Tibial nerve (tissue), 4 donors: ENCODE data around the gene TMEM174. TPM values are rescaled to one million over a fixed set of nuclear protein-coding genes. Genes with fewer than 3 reads are reported as not detected.
"Not testable (repeated sequence)": the region's sequence is repeated elsewhere in the genome, so short reads cannot be mapped to it uniquely, and the experiment has no call there.

Experiments
- DNase-seq, 2 donors: peaks; one replicate each; pipeline ENCODE4 v3.0.0-alpha.2; 2019; ENCODE audit warnings: low spot score in 2 of 2
- H3K27ac ChIP-seq, 4 donors: fragments of 200-600 bp; sonication (generic) in 3 of 4; one replicate each; pipeline ENCODE4 v1.5.1; 2017 to 2019; ENCODE audit warnings: mild to moderate bottlenecking in 1 of 4
- H3K27me3 ChIP-seq, 2 donors: fragments of 200-600 bp; sonication (generic) in 1 of 2; one replicate each; pipeline versions ENCODE4 v1.5.1 to v1.6.0; 2017 to 2019
- H3K36me3 ChIP-seq, 3 donors: fragments of 200-600 bp; sonication (generic); one replicate each; pipeline ENCODE4 v1.5.1; 2018 to 2019
- H3K4me1 ChIP-seq, 4 donors: fragments of 200-600 bp; sonication (generic) in 3 of 4; one replicate each; pipeline ENCODE4 v1.5.1; 2017 to 2019
- H3K4me3 ChIP-seq, 4 donors: fragments of 200-600 bp; sonication (generic) in 3 of 4; one replicate each; pipeline ENCODE4 v1.5.1; 2017 to 2019; ENCODE audit warnings: mild to moderate bottlenecking in 1 of 4, moderate library complexity in 1 of 4
- H3K9me3 ChIP-seq, 4 donors: fragments of 200-600 bp; sonication (generic) in 3 of 4; one replicate each; pipeline ENCODE4 v1.5.1; 2017 to 2019
- EP300 ChIP-seq, 2 donors: sonication (generic); formaldehyde crosslinking; IDR thresholded peaks; one replicate each; pipeline ENCODE4 v1.6.1; 2017; ENCODE audit warnings: antibody characterized with exemption in 2 of 2, mild to moderate bottlenecking in 1 of 2
- POLR2A ChIP-seq, 2 donors: fragments of 450-650 bp; IDR thresholded peaks; one replicate each; pipeline ENCODE4 v1.6.1; 2017; ENCODE audit warnings: antibody characterized with exemption in 2 of 2, mild to moderate bottlenecking in 2 of 2, moderate library complexity in 2 of 2
- WGBS, 2 donors: methylation state at CpG; one replicate each; pipeline ENCODE4 v1.1.5; 2018; 5-methylcytosine and 5-hydroxymethylcytosine counted together
- total RNA-seq, 4 donors: library from RNA; depleted of rRNA; stranded (reverse); fragments of >200 nt; gene quantifications; one replicate each; pipeline ENCODE4 v1.1.0, GENCODE V29; 2016
- TF ChIP-seq, protein P1 (sequence below), 5 experiments: fragments of 200-600 bp in 3 of 5; fragments of 450-650 bp in 2 of 5; sonication (generic) in 3 of 5; IDR thresholded peaks; one replicate each; pipeline ENCODE4 v1.5.1; 2016 to 2019; ENCODE audit warnings: antibody characterized with exemption in 5 of 5, mild to moderate bottlenecking in 3 of 5, moderate library complexity in 2 of 5

Gene TMEM174
- total RNA-seq, 4 donors from 2014 or later, result not detected

DNA sequence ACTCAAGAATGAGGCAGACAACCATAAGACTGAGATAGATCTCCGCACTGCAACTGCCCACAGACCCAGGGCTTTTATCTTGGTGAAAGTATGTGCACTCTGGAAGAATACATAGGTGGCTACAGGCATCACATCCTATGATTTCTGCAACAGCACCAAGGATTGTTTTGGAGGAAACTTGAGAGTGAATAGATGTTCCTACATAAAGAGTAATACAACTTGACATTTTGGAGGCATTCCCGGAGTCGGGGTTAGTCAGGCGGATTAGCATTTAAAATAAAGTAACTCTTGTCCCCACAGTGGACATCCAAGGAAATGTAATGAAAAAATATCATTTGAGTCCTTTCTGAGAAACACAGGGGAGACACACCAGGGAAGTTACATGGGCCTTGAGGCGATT is 26.7 kb downstream of the TMEM174 start:
- TF ChIP-seq, protein P1, sequence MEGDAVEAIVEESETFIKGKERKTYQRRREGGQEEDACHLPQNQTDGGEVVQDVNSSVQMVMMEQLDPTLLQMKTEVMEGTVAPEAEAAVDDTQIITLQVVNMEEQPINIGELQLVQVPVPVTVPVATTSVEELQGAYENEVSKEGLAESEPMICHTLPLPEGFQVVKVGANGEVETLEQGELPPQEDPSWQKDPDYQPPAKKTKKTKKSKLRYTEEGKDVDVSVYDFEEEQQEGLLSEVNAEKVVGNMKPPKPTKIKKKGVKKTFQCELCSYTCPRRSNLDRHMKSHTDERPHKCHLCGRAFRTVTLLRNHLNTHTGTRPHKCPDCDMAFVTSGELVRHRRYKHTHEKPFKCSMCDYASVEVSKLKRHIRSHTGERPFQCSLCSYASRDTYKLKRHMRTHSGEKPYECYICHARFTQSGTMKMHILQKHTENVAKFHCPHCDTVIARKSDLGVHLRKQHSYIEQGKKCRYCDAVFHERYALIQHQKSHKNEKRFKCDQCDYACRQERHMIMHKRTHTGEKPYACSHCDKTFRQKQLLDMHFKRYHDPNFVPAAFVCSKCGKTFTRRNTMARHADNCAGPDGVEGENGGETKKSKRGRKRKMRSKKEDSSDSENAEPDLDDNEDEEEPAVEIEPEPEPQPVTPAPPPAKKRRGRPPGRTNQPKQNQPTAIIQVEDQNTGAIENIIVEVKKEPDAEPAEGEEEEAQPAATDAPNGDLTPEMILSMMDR (IDR thresholded peaks at IDR 0.05), result no peak
- TF ChIP-seq EP300 (IDR thresholded peaks at IDR 0.05), result no peak
- no peak for TF ChIP-seq POLR2A (IDR thresholded peaks at IDR 0.05)
- H3K27me3 ChIP-seq, result peaks cover 0 to 7% of the 10 kb centered on the region in 2 donors
- H3K36me3 ChIP-seq, result no peaks in the 10 kb centered on the region
- no peak overlapping the region for H3K27ac ChIP-seq
- H3K4me1 ChIP-seq, result peaks cover 0 to 6% (median 0%) of the 10 kb centered on the region in 4 donors
- H3K4me3 ChIP-seq, result no peak overlapping the region
- DNase-seq, result no peak
- WGBS, 2 donors, result 82 to 86% methylated on average over 5 of the region's 5 CpGs
- H3K9me3 ChIP-seq, result no peaks in the 10 kb centered on the region

DNA sequence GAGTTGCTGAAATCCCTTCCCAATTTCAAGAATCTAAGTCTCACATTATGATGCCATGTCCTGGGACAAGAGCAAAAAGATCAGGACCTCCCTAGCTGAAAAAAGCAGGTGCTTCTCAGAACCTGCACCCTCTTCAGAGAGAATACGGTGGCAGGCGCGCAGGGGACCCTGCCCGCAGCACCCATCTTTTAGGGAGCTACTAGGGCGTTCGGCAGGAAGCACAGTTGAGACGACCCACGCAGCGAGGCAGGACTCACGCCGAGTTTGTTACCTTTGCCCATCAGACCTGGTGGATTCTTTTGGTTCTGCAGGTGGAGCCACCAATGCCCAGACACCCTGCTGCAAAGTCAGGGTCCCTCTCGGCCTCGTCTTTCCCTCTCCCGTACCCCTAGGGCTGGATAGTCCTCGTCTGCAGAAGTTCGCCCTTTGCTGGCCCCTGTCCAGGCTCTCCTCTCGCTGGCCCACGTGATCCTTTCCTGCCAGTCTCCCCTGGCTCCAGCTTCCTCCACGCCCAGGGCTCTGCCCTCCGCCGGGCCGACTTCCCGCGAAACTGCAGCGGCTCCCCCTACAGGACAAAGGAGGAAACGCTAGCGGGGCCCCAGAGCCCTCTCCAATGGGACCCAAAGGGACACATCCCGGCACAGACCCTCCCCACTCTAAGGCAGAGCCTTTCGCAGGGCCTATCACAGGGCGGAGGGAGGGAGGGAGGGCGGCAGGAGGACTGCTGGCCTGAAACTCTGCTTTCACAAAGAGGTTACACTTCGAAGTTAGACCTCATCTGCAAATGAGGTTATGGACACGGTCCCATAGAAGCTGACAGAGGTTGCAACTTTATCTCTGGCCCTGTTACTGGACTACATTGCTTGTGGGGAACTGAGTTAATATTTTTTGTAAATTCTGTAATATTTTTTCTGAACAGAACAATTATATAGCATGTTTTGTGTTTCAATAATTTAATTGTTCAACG is 28.8 kb downstream of the TMEM174 start:
- Histone ChIP-seq H3K9me3 (no peaks in the 10 kb centered on the region), H3K36me3 (no peaks in the 10 kb centered on the region), H3K27me3 (peaks cover 0 to 12% of the 10 kb centered on the region in 2 donors), H3K4me3 (no peak overlapping the region), H3K4me1 (peaks cover 0 to 6% (median 0%) of the 10 kb centered on the region in 4 donors), H3K27ac (no peak overlapping the region)
- WGBS, 2 donors, result 35 to 37% methylated on average over 33 to 34 of the region's 34 CpGs
- DNase-seq, result peak; percentile 39 to 46
- TF ChIP-seq EP300 (IDR thresholded peaks at IDR 0.05) (no peak), POLR2A (IDR thresholded peaks at IDR 0.05) (no peak)
- TF ChIP-seq, protein P1 (IDR thresholded peaks at IDR 0.05), result peak; percentile 55 to 70 (median 61)

DNA sequence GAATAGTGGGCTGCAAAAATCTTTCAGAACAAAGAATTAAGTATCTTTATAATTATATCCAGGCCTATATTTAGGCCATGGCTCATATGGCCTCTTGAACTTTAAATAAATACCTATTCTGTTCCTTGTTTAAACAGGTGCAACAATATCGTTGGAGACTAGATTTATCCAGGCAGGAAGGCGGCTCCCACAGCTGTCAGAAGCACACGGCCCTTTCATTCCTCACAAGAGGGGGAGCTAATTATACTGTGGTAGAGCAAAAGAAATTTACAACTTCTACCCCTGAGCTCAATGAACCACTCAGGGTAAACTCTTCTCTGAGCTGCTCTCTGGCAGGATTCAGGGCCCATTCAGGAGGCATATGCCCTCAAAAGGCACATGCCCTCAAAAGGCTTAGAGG is 31.3 kb downstream of the TMEM174 start:
- Histone ChIP-seq H3K4me1 (peaks cover 0 to 6% (median 0%) of the 10 kb centered on the region in 4 donors), H3K4me3 (no peak overlapping the region), H3K9me3 (peaks cover 0 to 12% (median 0%) of the 10 kb centered on the region in 4 donors), H3K27me3 (peaks cover 0 to 12% of the 10 kb centered on the region in 2 donors), H3K27ac (no peak overlapping the region), H3K36me3 (no peaks in the 10 kb centered on the region)
- no peak for DNase-seq
- TF ChIP-seq EP300 (IDR thresholded peaks at IDR 0.05) (no peak), POLR2A (IDR thresholded peaks at IDR 0.05) (no peak)
- TF ChIP-seq, protein P1 (IDR thresholded peaks at IDR 0.05), result no peak
- WGBS, 2 donors, result 37 to 51% methylated on average over 3 of the region's 3 CpGs

DNA sequence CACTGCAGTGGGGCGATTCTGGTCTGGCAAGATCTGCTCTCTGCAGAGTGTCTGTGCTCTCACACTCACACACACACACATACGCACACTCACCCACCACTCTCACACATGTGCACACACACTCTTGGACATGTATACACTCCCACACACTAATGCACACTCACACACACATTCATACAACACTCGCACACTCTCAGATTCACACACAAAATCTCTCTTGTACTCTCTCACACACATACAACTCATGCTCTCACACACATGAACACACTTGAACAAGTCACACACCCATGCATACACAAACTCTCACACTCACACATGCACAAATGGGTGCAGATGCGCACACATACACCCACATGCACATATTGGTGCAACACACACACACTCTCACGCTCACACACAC is 31.7 kb downstream of the TMEM174 start:
- TF ChIP-seq, protein P1 (IDR thresholded peaks at IDR 0.05), result no peak
- TF ChIP-seq EP300 (IDR thresholded peaks at IDR 0.05), result no peak
- no peak for TF ChIP-seq POLR2A (IDR thresholded peaks at IDR 0.05)
- WGBS, 2 donors, result 80 to 83% methylated on average over 5 of the region's 5 CpGs
- peaks cover 0 to 6% (median 0%) of the 10 kb centered on the region in 4 donors for H3K4me1 ChIP-seq
- DNase-seq, result no peak
- no peak overlapping the region for H3K4me3 ChIP-seq
- H3K27me3 ChIP-seq, result peaks cover 0 to 16% of the 10 kb centered on the region in 2 donors
- H3K9me3 ChIP-seq, result peaks cover 0 to 14% (median under 1%) of the 10 kb centered on the region in 4 donors
- H3K27ac ChIP-seq, result no peak overlapping the region
- no peaks in the 10 kb centered on the region for H3K36me3 ChIP-seq

DNA sequence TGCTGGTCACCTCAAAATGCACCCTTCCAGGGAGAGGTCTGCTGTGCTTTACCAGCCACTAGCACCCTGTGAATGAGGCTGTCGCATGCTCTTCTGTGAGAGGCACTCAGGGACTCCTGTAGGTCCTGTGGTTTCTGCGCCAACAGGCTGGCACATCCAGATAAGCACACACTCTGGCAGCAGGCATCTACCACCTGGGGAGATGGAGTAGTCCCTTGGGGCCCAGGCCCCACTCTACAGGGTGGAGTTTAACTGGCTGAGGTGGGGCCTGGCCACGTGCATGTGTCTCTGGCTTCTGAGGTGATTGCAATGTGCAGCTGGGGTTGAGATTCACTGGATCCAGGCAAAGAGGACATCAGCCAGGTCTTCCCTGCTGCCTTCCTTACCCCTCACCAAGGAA is 32.3 kb downstream of the TMEM174 start:
- H3K4me3 ChIP-seq, result no peak overlapping the region
- H3K4me1 ChIP-seq, result peaks cover 0 to 6% (median 0%) of the 10 kb centered on the region in 4 donors
- no peak for DNase-seq
- peaks cover 0 to 17% (median 2%) of the 10 kb centered on the region in 4 donors for H3K9me3 ChIP-seq
- peaks cover 0 to 20% of the 10 kb centered on the region in 2 donors for H3K27me3 ChIP-seq
- WGBS, 2 donors, result 69 to 89% methylated on average over 2 to 3 of the region's 3 CpGs
- TF ChIP-seq EP300 (IDR thresholded peaks at IDR 0.05) (no peak), POLR2A (IDR thresholded peaks at IDR 0.05) (no peak)
- TF ChIP-seq, protein P1 (IDR thresholded peaks at IDR 0.05), result no peak
- no peaks in the 10 kb centered on the region for H3K36me3 ChIP-seq
- H3K27ac ChIP-seq, result no peak overlapping the region

DNA sequence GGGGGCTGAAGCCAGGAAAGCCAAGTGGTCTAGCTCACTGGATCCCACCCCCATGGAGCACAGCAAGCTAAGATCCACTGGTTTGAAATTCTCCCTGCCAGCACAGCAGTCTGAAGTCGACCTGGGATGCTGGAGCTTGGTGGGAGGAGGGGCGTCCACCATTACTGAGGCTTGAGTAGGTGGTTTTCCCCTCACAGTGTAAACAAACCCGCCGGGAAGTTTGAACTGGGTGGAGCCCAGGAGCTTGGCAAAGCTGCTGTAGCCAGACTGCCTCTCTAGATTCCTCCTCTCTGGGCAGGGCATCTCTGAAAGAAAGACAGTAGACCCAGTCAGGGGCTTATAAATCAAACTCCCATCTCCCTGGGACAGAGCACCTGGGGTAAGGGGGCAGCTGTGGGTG is 34.2 kb downstream of the TMEM174 start:
- H3K36me3 ChIP-seq, H3K27ac ChIP-seq, H3K4me3 ChIP-seq, DNase-seq, H3K4me1 ChIP-seq: not testable (repeated sequence)
- Histone ChIP-seq H3K27me3 (peaks cover 0 to 18% of the 10 kb centered on the region in 2 donors), H3K9me3 (peaks cover 0 to 17% (median 3%) of the 10 kb centered on the region in 4 donors)
- WGBS, 2 donors, result 40% methylated on average over 4 of the region's 4 CpGs

DNA sequence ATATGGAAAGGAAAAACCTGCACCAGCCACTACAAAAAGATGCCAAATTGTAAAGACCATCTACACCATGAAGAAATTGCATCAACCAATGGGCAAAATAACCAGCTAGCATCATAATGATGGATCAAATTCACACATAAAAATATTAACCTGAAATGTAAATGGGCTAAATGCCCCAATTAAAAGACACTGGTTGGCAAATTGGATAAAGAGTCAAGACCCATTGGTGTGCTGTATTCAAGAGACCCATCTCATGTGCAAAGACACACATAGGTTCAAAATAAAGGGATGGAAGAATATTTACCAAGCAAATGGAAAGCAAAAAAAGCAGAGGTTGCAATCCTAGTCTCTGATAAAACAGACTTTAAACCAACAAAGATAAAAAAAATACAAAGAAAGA is 36.1 kb downstream of the TMEM174 start:
- not testable (repeated sequence) for DNase-seq, H3K4me3 ChIP-seq, H3K27ac ChIP-seq, H3K36me3 ChIP-seq, H3K4me1 ChIP-seq
- peaks cover 0 to 25% of the 10 kb centered on the region in 2 donors for H3K27me3 ChIP-seq
- peaks cover 0 to 17% (median 3%) of the 10 kb centered on the region in 4 donors for H3K9me3 ChIP-seq
